ENCODE results near the gene RACGAP1. TPM values are rescaled to one million over a fixed set of nuclear protein-coding genes. Genes with fewer than 3 reads are reported as not detected.

RACGAP1 gene
- total RNA-seq, 1 donor from 2014 or later: 71.2 TPM

GRCh38 chr12:49952391-49953055 is 72.8 kb downstream of the RACGAP1 start:
- H3K4me1 Mint-ChIP-seq: no peaks in the 10 kb centered on the region
- no peak overlapping the region for H3K27ac Mint-ChIP-seq
- H3K27me3 Mint-ChIP-seq: peaks cover 35% of the 10 kb centered on the region
- DNase-seq: no peak
- H3K9me3 Mint-ChIP-seq: no peaks in the 10 kb centered on the region
- no peaks in the 10 kb centered on the region for H3K36me3 Mint-ChIP-seq (ENCODE audit: low read depth)
- H3K4me3 Mint-ChIP-seq: no peak overlapping the region
- intact Hi-C loops (cut with micrococcal nuclease): no loop called here

- no peaks in the 10 kb centered on the region for H3K4me1 Mint-ChIP-seq
- H3K9me3 Mint-ChIP-seq: no peaks in the 10 kb centered on the region
- no peak for DNase-seq
These were observed 73.7 kb downstream of the RACGAP1 start for GRCh38 chr12:49951411-49952240.

GRCh38 chr12:49950273-49951251 is 74.7 kb downstream of the RACGAP1 start, which contains the start of gene AQP2:
Gene AQP2 (plus strand): TSS chr12:49950737. CDS start chr12:49950831, 94 bp downstream.
- intact Hi-C loops (cut with micrococcal nuclease): no loop called here
- DNase-seq: no peak
- H3K9me3 Mint-ChIP-seq: no peaks in the 10 kb centered on the region
- peaks cover 5% of the 10 kb centered on the region for H3K4me1 Mint-ChIP-seq
- H3K4me3 Mint-ChIP-seq: no peak within 1 kb of the TSS
- no peaks in the 10 kb centered on the region for H3K36me3 Mint-ChIP-seq (ENCODE audit: low read depth)
- H3K27me3 Mint-ChIP-seq: peaks cover 20% of the 10 kb centered on the region
- no peak within 1 kb of the TSS for H3K27ac Mint-ChIP-seq

More at GRCh38 chr12:49951411-49952240, 73.7 kb downstream of the RACGAP1 start:
- Mint-ChIP-seq H3K27ac (no peak overlapping the region), H3K27me3 (peaks cover 27% of the 10 kb centered on the region), H3K36me3 (ENCODE audit: low read depth) (no peaks in the 10 kb centered on the region), H3K4me3 (no peak overlapping the region)
- intact Hi-C loops (cut with micrococcal nuclease): no loop called here

GRCh38 chr12:49949866-49950265 is 75.4 kb downstream of the RACGAP1 start:
- no peak overlapping the region for H3K27ac Mint-ChIP-seq

GRCh38 chr12:49948866-49949845 is 76.1 kb downstream of the RACGAP1 start:
- no peak for DNase-seq
- intact Hi-C loops (cut with micrococcal nuclease): no loop called here
- Mint-ChIP-seq H3K27me3 (peaks cover 11% of the 10 kb centered on the region), H3K4me1 (peaks cover 16% of the 10 kb centered on the region), H3K4me3 (no peak overlapping the region), H3K9me3 (no peaks in the 10 kb centered on the region), H3K36me3 (ENCODE audit: low read depth) (no peaks in the 10 kb centered on the region), H3K27ac (no peak overlapping the region)

More at GRCh38 chr12:49949866-49950265, 75.4 kb downstream of the RACGAP1 start:
- DNase-seq: no peak
- peaks cover 11% of the 10 kb centered on the region for H3K4me1 Mint-ChIP-seq
- H3K27me3 Mint-ChIP-seq: peaks cover 18% of the 10 kb centered on the region
- intact Hi-C loops (cut with micrococcal nuclease): no loop called here
- H3K4me3 Mint-ChIP-seq: no peak overlapping the region
- H3K9me3 Mint-ChIP-seq: no peaks in the 10 kb centered on the region
- H3K36me3 Mint-ChIP-seq (ENCODE audit: low read depth): no peaks in the 10 kb centered on the region

GRCh38 chr12:49947593-49948226 is 77.6 kb downstream of the RACGAP1 start:
- intact Hi-C loops (cut with micrococcal nuclease): no loop called here
- Mint-ChIP-seq H3K4me1 (peaks cover 19% of the 10 kb centered on the region), H3K27me3 (peaks cover 6% of the 10 kb centered on the region), H3K36me3 (ENCODE audit: low read depth) (no peaks in the 10 kb centered on the region), H3K9me3 (no peaks in the 10 kb centered on the region), H3K27ac (no peak overlapping the region), H3K4me3 (no peak overlapping the region)
- DNase-seq: no peak

- intact Hi-C loops (cut with micrococcal nuclease): no loop called here
- no peak overlapping the region for H3K27ac Mint-ChIP-seq
- DNase-seq: no peak
- H3K9me3 Mint-ChIP-seq: no peaks in the 10 kb centered on the region
- H3K36me3 Mint-ChIP-seq (ENCODE audit: low read depth): no peaks in the 10 kb centered on the region
- peaks cover 6% of the 10 kb centered on the region for H3K27me3 Mint-ChIP-seq
- H3K4me3 Mint-ChIP-seq: no peak overlapping the region
- H3K4me1 Mint-ChIP-seq: peaks cover 20% of the 10 kb centered on the region
These were observed 78.8 kb downstream of the RACGAP1 start for GRCh38 chr12:49946497-49946896.

- H3K27me3 Mint-ChIP-seq: peaks cover 6% of the 10 kb centered on the region
- H3K4me3 Mint-ChIP-seq: no peak overlapping the region
- peaks cover 20% of the 10 kb centered on the region for H3K4me1 Mint-ChIP-seq
- intact Hi-C loops (cut with micrococcal nuclease): no loop called here
- H3K36me3 Mint-ChIP-seq (ENCODE audit: low read depth): no peaks in the 10 kb centered on the region
- no peak for DNase-seq
- H3K9me3 Mint-ChIP-seq: no peaks in the 10 kb centered on the region
- H3K27ac Mint-ChIP-seq: no peak overlapping the region
These were observed 79.2 kb downstream of the RACGAP1 start for GRCh38 chr12:49946086-49946485.

GRCh38 chr12:49945394-49946080 is 79.8 kb downstream of the RACGAP1 start:
- peak; percentile 94 for DNase-seq
- no peaks in the 10 kb centered on the region for H3K36me3 Mint-ChIP-seq (ENCODE audit: low read depth)
- H3K27ac Mint-ChIP-seq: peak overlapping the region; percentile 94
- H3K9me3 Mint-ChIP-seq: no peaks in the 10 kb centered on the region
- peak overlapping the region; percentile 80 for H3K4me3 Mint-ChIP-seq
- peaks cover 20% of the 10 kb centered on the region for H3K4me1 Mint-ChIP-seq
- H3K27me3 Mint-ChIP-seq: peaks cover 6% of the 10 kb centered on the region
- intact Hi-C loops (cut with micrococcal nuclease): no loop called here

GRCh38 chr12:49944718-49945117 is 80.6 kb downstream of the RACGAP1 start:
- intact Hi-C loops (cut with micrococcal nuclease): no loop called here

GRCh38 chr12:49944046-49944445 is 81.2 kb downstream of the RACGAP1 start:
- H3K27me3 Mint-ChIP-seq: peaks cover 3% of the 10 kb centered on the region
- intact Hi-C loops (cut with micrococcal nuclease): no loop called here
- H3K9me3 Mint-ChIP-seq: no peaks in the 10 kb centered on the region
- peaks cover 20% of the 10 kb centered on the region for H3K4me1 Mint-ChIP-seq
- H3K36me3 Mint-ChIP-seq (ENCODE audit: low read depth): no peaks in the 10 kb centered on the region
- H3K27ac Mint-ChIP-seq: no peak overlapping the region
- H3K4me3 Mint-ChIP-seq: no peak overlapping the region
- DNase-seq: no peak

More at GRCh38 chr12:49944718-49945117, 80.6 kb downstream of the RACGAP1 start:
- Mint-ChIP-seq H3K27me3 (peaks cover 6% of the 10 kb centered on the region), H3K4me3 (no peak overlapping the region), H3K36me3 (ENCODE audit: low read depth) (no peaks in the 10 kb centered on the region), H3K9me3 (no peaks in the 10 kb centered on the region), H3K4me1 (peaks cover 20% of the 10 kb centered on the region), H3K27ac (no peak overlapping the region)
- DNase-seq: no peak

- Mint-ChIP-seq H3K4me1 (peaks cover 20% of the 10 kb centered on the region), H3K9me3 (no peaks in the 10 kb centered on the region), H3K27ac (no peak overlapping the region), H3K4me3 (no peak overlapping the region), H3K36me3 (ENCODE audit: low read depth) (no peaks in the 10 kb centered on the region), H3K27me3 (no peaks in the 10 kb centered on the region)
- no peak for DNase-seq
- intact Hi-C loops (cut with micrococcal nuclease): no loop called here
These were observed 81.7 kb downstream of the RACGAP1 start for GRCh38 chr12:49943625-49943960.

Data from activated CD4-positive, alpha-beta T cell treated with anti-CD3 and anti-CD28 coated beads, Interleukin-2, amount 10 ng/mL, durations not matched to agents 24 days and 14 days (primary cell).